ENCODE results near the gene TBL2.
"Not testable (repeated sequence)": the region's sequence is repeated elsewhere in the genome, so short reads cannot be mapped to it uniquely, and the experiment has no call there.

TBL2 gene

GRCh38 chr7:73606801-73607691 lies 28.7 kb upstream of the TBL2 start:
- in situ Hi-C loops (cut with HindIII; ENCODE audit: low sequenced_read_pairs): no loop called here

GRCh38 chr7:73605601-73606220 lies 27.3 kb upstream of the TBL2 start:
- in situ Hi-C loops (cut with HindIII; ENCODE audit: low sequenced_read_pairs): no loop called here

GRCh38 chr7:73602721-73603651 lies 24.6 kb upstream of the TBL2 start:
- in situ Hi-C loops (cut with HindIII; ENCODE audit: low sequenced_read_pairs): loop anchor here (5.0 kb wide), 3 partner anchors 69 to 124 kb away; partner anchors contain the start of gene BAZ1B

- in situ Hi-C loops (cut with HindIII; ENCODE audit: low sequenced_read_pairs): loop anchor here (5.0 kb wide), 3 partner anchors 72 to 127 kb away; partner anchors contain the start of gene BAZ1B
These were observed 21.5 kb upstream of the TBL2 start for GRCh38 chr7:73599916-73600315.

GRCh38 chr7:73599151-73599882 lies 20.9 kb upstream of the TBL2 start:
- in situ Hi-C loops (cut with HindIII; ENCODE audit: low sequenced_read_pairs): no loop called here

GRCh38 chr7:73597978-73598782 lies 19.8 kb upstream of the TBL2 start:
- in situ Hi-C loops (cut with HindIII; ENCODE audit: low sequenced_read_pairs): no loop called here

- in situ Hi-C loops (cut with HindIII; ENCODE audit: low sequenced_read_pairs): no loop called here
These were observed 18.0 kb upstream of the TBL2 start for GRCh38 chr7:73596191-73597065.

GRCh38 chr7:73595358-73595757 lies 17.0 kb upstream of the TBL2 start:
- in situ Hi-C loops (cut with HindIII; ENCODE audit: low sequenced_read_pairs): no loop called here

GRCh38 chr7:73593207-73594045 lies 15.0 kb upstream of the TBL2 start:
- in situ Hi-C loops (cut with HindIII; ENCODE audit: low sequenced_read_pairs): no loop called here

GRCh38 chr7:73586911-73587310 lies 8.5 kb upstream of the TBL2 start:
- in situ Hi-C loops (cut with HindIII; ENCODE audit: low sequenced_read_pairs): no loop called here

GRCh38 chr7:73585196-73585595 lies 6.8 kb upstream of the TBL2 start:
- in situ Hi-C loops (cut with HindIII; ENCODE audit: low sequenced_read_pairs): no loop called here

GRCh38 chr7:73582664-73583202 lies 4.4 kb upstream of the TBL2 start:
- in situ Hi-C loops (cut with HindIII; ENCODE audit: low sequenced_read_pairs): no loop called here

GRCh38 chr7:73581006-73581405 lies 2.6 kb upstream of the TBL2 start:
- in situ Hi-C loops (cut with HindIII; ENCODE audit: low sequenced_read_pairs): not testable (repeated sequence)

GRCh38 chr7:73577627-73578341 lies 595 bp downstream of the TBL2 start:
- in situ Hi-C loops (cut with HindIII; ENCODE audit: low sequenced_read_pairs): no loop called here

- in situ Hi-C loops (cut with HindIII; ENCODE audit: low sequenced_read_pairs): no loop called here
These were observed 4.6 kb downstream of the TBL2 start for GRCh38 chr7:73573791-73574190.

GRCh38 chr7:73573276-73573675 lies 5.1 kb downstream of the TBL2 start:
- in situ Hi-C loops (cut with HindIII; ENCODE audit: low sequenced_read_pairs): no loop called here

GRCh38 chr7:73572767-73573186 lies 5.6 kb downstream of the TBL2 start:
- in situ Hi-C loops (cut with HindIII; ENCODE audit: low sequenced_read_pairs): no loop called here

All from endothelial cell of hepatic sinusoid (primary cell).